ENCODE results near the gene SLIT3.

GRCh38 chr5:169298193-169298592 is 2.7 kb downstream of the SLIT3 start:
- TF ChIP-seq CTCF (IDR thresholded peaks at IDR 0.05) (no peak), EZH2phosphoT487 (IDR thresholded peaks at IDR 0.05) (no peak)
